ENCODE results near the gene DEF6. TPM values are rescaled to one million over a fixed set of nuclear protein-coding genes. Genes with fewer than 3 reads are reported as not detected.
"Not testable (repeated sequence)": the region's sequence is repeated elsewhere in the genome, so short reads cannot be mapped to it uniquely, and the experiment has no call there.

DEF6 gene
- total RNA-seq, 1 experiment from 2014 or later = 5.7 TPM

DNA sequence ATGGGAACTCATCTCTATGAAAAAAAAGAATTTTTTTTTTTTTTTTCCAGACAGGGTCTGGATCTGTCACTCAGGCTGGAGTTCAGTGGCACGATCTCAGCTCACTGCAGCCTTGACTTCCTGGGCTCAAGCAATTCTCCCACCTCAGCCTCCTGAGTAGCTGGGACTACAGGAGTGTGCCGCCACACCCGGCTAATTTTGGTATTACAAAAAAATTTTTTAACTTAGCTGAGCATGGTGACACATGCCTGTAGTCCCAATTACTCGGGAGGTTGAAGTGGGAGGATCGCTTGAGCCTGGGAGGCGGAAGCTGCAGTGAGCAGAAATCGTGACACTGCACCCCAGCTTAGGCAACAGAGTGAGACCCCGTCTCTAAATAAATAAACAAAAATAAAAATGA is 7.5 kb downstream of the DEF6 start:
- ChIA-PET CTCF (no interaction called here), POLR2A (no interaction called here)
- no peaks in the 10 kb centered on the region for H3K4me1 ChIP-seq
- Mint-ChIP-seq H3K36me3 (ENCODE audit: insufficient read depth, unreplicated experiment) (no peaks in the 10 kb centered on the region), H3K27ac (ENCODE audit: unreplicated experiment) (no peak overlapping the region), H3K27me3 (ENCODE audit: insufficient read depth, unreplicated experiment) (peaks cover 3% of the 10 kb centered on the region), H3K4me1 (ENCODE audit: low read depth, unreplicated experiment) (peaks cover 7% of the 10 kb centered on the region), H3K9me3 (ENCODE audit: unreplicated experiment) (no peaks in the 10 kb centered on the region), H3K4me3 (ENCODE audit: unreplicated experiment) (no peak overlapping the region)
- no peak for DNase-seq
- TF ChIP-seq, protein P1, sequence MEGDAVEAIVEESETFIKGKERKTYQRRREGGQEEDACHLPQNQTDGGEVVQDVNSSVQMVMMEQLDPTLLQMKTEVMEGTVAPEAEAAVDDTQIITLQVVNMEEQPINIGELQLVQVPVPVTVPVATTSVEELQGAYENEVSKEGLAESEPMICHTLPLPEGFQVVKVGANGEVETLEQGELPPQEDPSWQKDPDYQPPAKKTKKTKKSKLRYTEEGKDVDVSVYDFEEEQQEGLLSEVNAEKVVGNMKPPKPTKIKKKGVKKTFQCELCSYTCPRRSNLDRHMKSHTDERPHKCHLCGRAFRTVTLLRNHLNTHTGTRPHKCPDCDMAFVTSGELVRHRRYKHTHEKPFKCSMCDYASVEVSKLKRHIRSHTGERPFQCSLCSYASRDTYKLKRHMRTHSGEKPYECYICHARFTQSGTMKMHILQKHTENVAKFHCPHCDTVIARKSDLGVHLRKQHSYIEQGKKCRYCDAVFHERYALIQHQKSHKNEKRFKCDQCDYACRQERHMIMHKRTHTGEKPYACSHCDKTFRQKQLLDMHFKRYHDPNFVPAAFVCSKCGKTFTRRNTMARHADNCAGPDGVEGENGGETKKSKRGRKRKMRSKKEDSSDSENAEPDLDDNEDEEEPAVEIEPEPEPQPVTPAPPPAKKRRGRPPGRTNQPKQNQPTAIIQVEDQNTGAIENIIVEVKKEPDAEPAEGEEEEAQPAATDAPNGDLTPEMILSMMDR (IDR thresholded peaks at IDR 0.05; ENCODE audit: insufficient read depth in 1 of 2, low read depth in 1 of 2, low read length in 1 of 2, severe bottlenecking in 1 of 2, unreplicated experiment in 1 of 2) = no peak
- intact Hi-C loops (cut with micrococcal nuclease; ENCODE audit: unreplicated experiment) = loop anchor here (1.0 kb wide), 1 partner anchor 12 kb away; no protein-coding TSS in a partner anchor
- BruUV-seq (replicated peaks) = no TSS peak
- H3K36me3 ChIP-seq (ENCODE audit: control insufficient read depth, insufficient read depth, low read length) = no peaks in the 10 kb centered on the region
- no peaks in the 10 kb centered on the region for H3K9me3 ChIP-seq
- H3K27me3 ChIP-seq (replicated peaks; ENCODE audit: control insufficient read depth, insufficient read depth, low read length) = no peaks in the 10 kb centered on the region
- H3K4me3 ChIP-seq (ENCODE audit: low read depth, low read length) = no peak overlapping the region

DNA sequence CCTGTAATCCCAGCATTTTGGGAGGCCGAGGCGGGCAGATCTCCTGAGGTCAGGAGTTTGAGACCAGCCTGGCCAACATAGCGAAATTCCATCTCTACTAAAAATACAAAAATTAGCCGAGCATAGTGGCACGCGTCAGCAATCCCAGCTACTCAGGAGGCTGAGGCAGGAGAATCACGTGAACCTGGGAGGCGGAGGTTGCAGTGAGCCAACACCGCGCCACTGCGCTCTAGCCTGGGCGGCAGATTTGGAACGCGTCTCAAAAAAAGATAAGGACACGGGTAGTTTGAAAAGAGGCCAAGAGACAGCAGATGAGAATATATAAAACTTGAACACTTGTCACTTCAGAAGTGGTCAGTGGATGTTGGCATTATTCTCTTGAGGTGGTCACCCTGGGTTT is 9.5 kb downstream of the DEF6 start:
- H3K27me3 Mint-ChIP-seq (ENCODE audit: insufficient read depth, unreplicated experiment); H3K4me3 Mint-ChIP-seq (ENCODE audit: unreplicated experiment); H3K9me3 ChIP-seq; H3K27ac Mint-ChIP-seq (ENCODE audit: unreplicated experiment); DNase-seq; CTCF ChIA-PET; H3K4me3 ChIP-seq (ENCODE audit: low read depth, low read length); H3K4me1 ChIP-seq; H3K36me3 ChIP-seq (ENCODE audit: control insufficient read depth, insufficient read depth, low read length); H3K27me3 ChIP-seq (replicated peaks; ENCODE audit: control insufficient read depth, insufficient read depth, low read length); H3K4me1 Mint-ChIP-seq (ENCODE audit: low read depth, unreplicated experiment); intact Hi-C loops (cut with micrococcal nuclease; ENCODE audit: unreplicated experiment); H3K36me3 Mint-ChIP-seq (ENCODE audit: insufficient read depth, unreplicated experiment); BruUV-seq (replicated peaks); POLR2A ChIA-PET; H3K9me3 Mint-ChIP-seq (ENCODE audit: unreplicated experiment): not testable (repeated sequence)

DNA sequence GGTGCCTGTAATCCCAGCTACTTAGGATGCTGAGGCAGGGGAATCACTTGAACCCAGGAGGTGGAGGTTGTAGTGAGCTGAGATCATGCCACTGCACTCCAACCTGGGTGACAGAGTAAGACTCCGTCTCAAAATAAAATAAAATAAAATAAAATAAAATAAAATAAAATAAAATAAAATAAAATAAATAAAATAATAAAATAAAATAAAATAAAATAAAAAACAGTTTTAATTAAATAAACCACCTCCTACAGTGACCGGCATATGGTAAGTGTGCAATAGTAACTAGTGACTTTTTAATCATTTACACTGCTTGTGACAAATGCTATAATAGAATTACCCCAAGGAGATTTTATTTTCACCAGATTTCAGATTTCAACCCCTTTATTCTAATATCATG is 10.9 kb downstream of the DEF6 start:
- H3K27ac Mint-ChIP-seq (ENCODE audit: unreplicated experiment); H3K4me3 Mint-ChIP-seq (ENCODE audit: unreplicated experiment); H3K9me3 Mint-ChIP-seq (ENCODE audit: unreplicated experiment); H3K4me1 Mint-ChIP-seq (ENCODE audit: low read depth, unreplicated experiment); H3K36me3 Mint-ChIP-seq (ENCODE audit: insufficient read depth, unreplicated experiment); CTCF ChIA-PET; H3K9me3 ChIP-seq; H3K4me3 ChIP-seq (ENCODE audit: low read depth, low read length); BruUV-seq (replicated peaks); DNase-seq; H3K4me1 ChIP-seq; H3K36me3 ChIP-seq (ENCODE audit: control insufficient read depth, insufficient read depth, low read length); POLR2A ChIA-PET; H3K27me3 ChIP-seq (replicated peaks; ENCODE audit: control insufficient read depth, insufficient read depth, low read length); H3K27me3 Mint-ChIP-seq (ENCODE audit: insufficient read depth, unreplicated experiment); intact Hi-C loops (cut with micrococcal nuclease; ENCODE audit: unreplicated experiment): not testable (repeated sequence)

DNA sequence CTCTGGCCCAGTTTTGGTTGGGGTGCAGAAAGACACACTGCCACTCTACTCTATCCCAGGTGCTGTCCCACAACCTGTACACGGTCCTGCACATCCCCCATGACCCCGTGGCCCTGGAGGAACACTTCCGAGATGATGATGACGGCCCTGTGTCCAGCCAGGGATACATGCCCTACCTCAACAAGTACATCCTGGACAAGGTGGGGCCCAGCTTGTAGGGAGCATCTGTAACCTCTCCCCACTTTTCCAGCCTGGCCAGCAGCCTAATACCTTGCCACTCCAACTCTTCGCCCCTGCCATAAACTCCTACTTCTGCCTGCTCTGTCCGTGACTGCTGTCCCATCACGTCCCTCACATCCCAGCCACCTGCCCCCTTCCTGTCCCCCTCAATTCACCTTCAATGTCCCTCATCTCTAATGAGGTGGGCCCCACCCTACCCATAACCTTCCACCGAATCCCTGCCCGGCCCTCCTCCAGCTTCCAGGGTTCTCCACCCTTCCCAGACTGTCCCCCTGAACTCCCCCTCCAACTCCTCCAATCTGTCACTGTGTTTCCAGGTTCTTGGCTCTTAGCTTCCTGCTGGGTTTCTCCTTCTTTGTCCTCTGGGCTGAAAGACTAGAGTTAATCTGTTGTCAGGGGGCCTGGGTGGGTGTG is 12.1 kb downstream of the DEF6 start:
- H3K4me1 ChIP-seq = no peaks in the 10 kb centered on the region
- no TSS peak for BruUV-seq (replicated peaks)
- no peaks in the 10 kb centered on the region for H3K9me3 ChIP-seq
- Mint-ChIP-seq H3K4me3 (ENCODE audit: unreplicated experiment) (no peak overlapping the region), H3K27me3 (ENCODE audit: insufficient read depth, unreplicated experiment) (peaks cover 3% of the 10 kb centered on the region), H3K36me3 (ENCODE audit: insufficient read depth, unreplicated experiment) (no peaks in the 10 kb centered on the region), H3K4me1 (ENCODE audit: low read depth, unreplicated experiment) (no peaks in the 10 kb centered on the region), H3K27ac (ENCODE audit: unreplicated experiment) (no peak overlapping the region), H3K9me3 (ENCODE audit: unreplicated experiment) (no peaks in the 10 kb centered on the region)
- no peaks in the 10 kb centered on the region for H3K36me3 ChIP-seq (ENCODE audit: control insufficient read depth, insufficient read depth, low read length)
- POLR2A ChIA-PET = no interaction called here
- TF ChIP-seq, protein P1 (IDR thresholded peaks at IDR 0.05; ENCODE audit: insufficient read depth in 1 of 2, low read depth in 1 of 2, low read length in 1 of 2, severe bottlenecking in 1 of 2, unreplicated experiment in 1 of 2) = no peak
- H3K4me3 ChIP-seq (ENCODE audit: low read depth, low read length) = no peak overlapping the region
- no peak for DNase-seq
- CTCF ChIA-PET = no interaction called here
- intact Hi-C loops (cut with micrococcal nuclease; ENCODE audit: unreplicated experiment) = no loop called here
- no peaks in the 10 kb centered on the region for H3K27me3 ChIP-seq (replicated peaks; ENCODE audit: control insufficient read depth, insufficient read depth, low read length)
